SK-N-SH treated with all-trans-retinoic acid at 6 μM for 48 hours (cell line): ENCODE results near the gene MLPH.

ENCODE experiments used
- ATAC-seq: fragments of 200-7000 bp; cut with Tn5 transposase; 3 replicates; pipeline ENCODE4 v1.9.1; 2020; ENCODE audit warnings: mild to moderate bottlenecking, moderate library complexity
- ARNTL ChIP-seq: fragments of 450-650 bp; formaldehyde crosslinking; IDR thresholded peaks from 2 replicates; pipeline ENCODE4 v1.5.0; 2020; ENCODE audit warnings: low read depth, mild to moderate bottlenecking, moderate library complexity, borderline replicate concordance
- BACH2 ChIP-seq: fragments of 250-450 bp; sonication (Bioruptor Pico); IDR thresholded peaks from 2 replicates; pipeline ENCODE4 v1.9.0; 2021; ENCODE audit warnings: mild to moderate bottlenecking, borderline replicate concordance
- CREB5 ChIP-seq: fragments of 250-450 bp; sonication (Bioruptor Pico); IDR thresholded peaks from 2 replicates; pipeline ENCODE4 v1.5.1; 2020; ENCODE audit warnings: low read depth, mild to moderate bottlenecking, moderate library complexity
- CSDC2 ChIP-seq: fragments of 250-450 bp; sonication (Bioruptor Pico); IDR thresholded peaks from 2 replicates; pipeline ENCODE4 v1.5.0; 2020; ENCODE audit warnings: mild to moderate bottlenecking, moderate library complexity
- ESRRG ChIP-seq: fragments of 250-450 bp; sonication (Bioruptor Pico); IDR thresholded peaks from 2 replicates; pipeline ENCODE4 v1.6.1; 2021; ENCODE audit warnings: mild to moderate bottlenecking
- GLIS3 ChIP-seq: fragments of 250-450 bp; sonication (Bioruptor Pico); IDR thresholded peaks from 2 replicates; pipeline ENCODE4 v1.5.0; 2020; ENCODE audit warnings: mild to moderate bottlenecking, moderate library complexity
- ISL1 ChIP-seq: fragments of 250-450 bp; sonication (Bioruptor Pico); IDR thresholded peaks from 2 replicates; pipeline ENCODE4 v2.1.2; 2022; ENCODE audit warnings: mild to moderate bottlenecking, moderate library complexity
- OSR1 ChIP-seq: fragments of 250-450 bp; sonication (Bioruptor Pico); IDR thresholded peaks from 2 replicates; pipeline ENCODE4 v1.8.0; 2022; ENCODE audit warnings: moderate library complexity, mild to moderate bottlenecking, inconsistent platforms
- PATZ1 ChIP-seq: fragments of 250-450 bp; sonication (Bioruptor Pico); IDR thresholded peaks from 2 replicates; pipeline ENCODE4 v1.8.0; 2020; ENCODE audit warnings: mild to moderate bottlenecking, moderate library complexity, borderline replicate concordance
- POU6F1 ChIP-seq: fragments of 250-450 bp; sonication (Bioruptor Pico); IDR thresholded peaks from 2 replicates; pipeline ENCODE4 v1.8.0; 2021; ENCODE audit warnings: low read depth, mild to moderate bottlenecking, moderate library complexity, borderline replicate concordance
- PPARA ChIP-seq: fragments of 250-450 bp; sonication (Bioruptor Pico); IDR thresholded peaks from 2 replicates; pipeline ENCODE4 v1.5.0; 2020; ENCODE audit warnings: mild to moderate bottlenecking, borderline replicate concordance
- RARB ChIP-seq: fragments of 250-450 bp; sonication (Bioruptor Pico); IDR thresholded peaks from 2 replicates; pipeline ENCODE4 v1.8.0; 2021; ENCODE audit warnings: mild to moderate bottlenecking, moderate library complexity
- SNAI2 ChIP-seq: fragments of 250-450 bp; sonication (Bioruptor Pico); IDR thresholded peaks from 2 replicates; pipeline ENCODE4 v1.5.0; 2020; ENCODE audit warnings: mild to moderate bottlenecking, moderate library complexity
- TCF4 ChIP-seq: fragments of 250-450 bp; sonication (Bioruptor Pico); IDR thresholded peaks from 2 replicates; pipeline ENCODE4 v1.8.0; 2021; ENCODE audit warnings: mild to moderate bottlenecking, moderate library complexity, borderline replicate concordance
- TOX ChIP-seq: fragments of 250-450 bp; sonication (Bioruptor Pico); IDR thresholded peaks from 2 replicates; pipeline ENCODE4 v1.8.0; 2021; ENCODE audit warnings: mild to moderate bottlenecking, moderate library complexity, borderline replicate concordance
- TSHZ2 ChIP-seq: fragments of 250-450 bp; sonication (Bioruptor Pico); IDR thresholded peaks from 2 replicates; pipeline ENCODE4 v1.5.0; 2020; ENCODE audit warnings: mild to moderate bottlenecking, moderate library complexity
- ZC3H10 ChIP-seq: fragments of 250-450 bp; sonication (Bioruptor Pico); IDR thresholded peaks from 2 replicates; pipeline ENCODE4 v1.5.1; 2021; ENCODE audit warnings: mild to moderate bottlenecking, moderate library complexity
- ZFP3 ChIP-seq: fragments of 250-450 bp; sonication (Bioruptor Pico); IDR thresholded peaks from 2 replicates; pipeline ENCODE4 v1.5.0; 2020; ENCODE audit warnings: mild to moderate bottlenecking, moderate library complexity
- ZFP30 ChIP-seq: fragments of 450-650 bp; formaldehyde crosslinking; IDR thresholded peaks from 2 replicates; pipeline ENCODE4 v1.5.0; 2022; ENCODE audit warnings: mild to moderate bottlenecking, moderate library complexity
- ZNF565 ChIP-seq: fragments of 450-650 bp; formaldehyde crosslinking; conservative IDR thresholded peaks from 2 replicates; pipeline ENCODE4 v1.5.0; 2020; ENCODE audit warnings: low read depth, mild to moderate bottlenecking, moderate library complexity
- ZNF70 ChIP-seq: fragments of 450-650 bp; formaldehyde crosslinking; IDR thresholded peaks from 2 replicates; pipeline ENCODE4 v1.5.0; 2020; ENCODE audit warnings: mild to moderate bottlenecking, moderate library complexity
- ZNF8 ChIP-seq: fragments of 450-650 bp; formaldehyde crosslinking; IDR thresholded peaks from 2 replicates; pipeline ENCODE4 v1.5.0; 2020; ENCODE audit warnings: mild to moderate bottlenecking, moderate library complexity

Gene MLPH

GRCh38 chr2:237501892-237502513, 15.0 kb downstream of the MLPH start:
- TF ChIP-seq GLIS3 (CRISPR knock-in tag) (no peak), OSR1 (CRISPR knock-in tag) (no peak)
- ATAC-seq, result no peak; the same call in 2 of the 3 replicates

- TF ChIP-seq ISL1 (CRISPR knock-in tag) (no peak), ZC3H10 (no peak), ZNF8 (no peak)
- ATAC-seq, result no peak
Measured at GRCh38 chr2:237503201-237503600, 16.1 kb downstream of the MLPH start.

GRCh38 chr2:237505188-237505939, 18.3 kb downstream of the MLPH start:
- TF ChIP-seq PATZ1 (CRISPR knock-in tag), result no peak
- no peak for ATAC-seq

- no peak for ATAC-seq
- TF ChIP-seq BACH2 (no peak), TSHZ2 (CRISPR knock-in tag) (no peak), RARB (CRISPR knock-in tag) (no peak), GLIS3 (CRISPR knock-in tag) (no peak), TOX (no peak), OSR1 (CRISPR knock-in tag) (no peak), CSDC2 (CRISPR knock-in tag) (no peak), ARNTL (no peak), PATZ1 (CRISPR knock-in tag) (no peak), ESRRG (CRISPR knock-in tag) (no peak), POU6F1 (CRISPR knock-in tag) (no peak), ZNF70 (CRISPR knock-in tag) (no peak), ZFP3 (CRISPR knock-in tag) (no peak), ZFP30 (CRISPR knock-in tag) (no peak), SNAI2 (CRISPR knock-in tag) (no peak), ZNF8 (no peak), ZC3H10 (no peak)
Measured at GRCh38 chr2:237507512-237507911, 20.5 kb downstream of the MLPH start.

GRCh38 chr2:237508361-237508760, 21.3 kb downstream of the MLPH start:
- TF ChIP-seq TCF4 (CRISPR knock-in tag) (no peak), ISL1 (CRISPR knock-in tag) (no peak), PPARA (no peak), TOX (no peak), ZFP30 (CRISPR knock-in tag) (no peak), CREB5 (no peak), ZNF565 (no peak), BACH2 (no peak), PATZ1 (CRISPR knock-in tag) (no peak)
- no peak for ATAC-seq
